HUES6 (cell line): ENCODE data around the gene MEF2A.
"Not testable (repeated sequence)": the region's sequence is repeated elsewhere in the genome, so short reads cannot be mapped to it uniquely, and the experiment has no call there.

Experiments
- H3K27ac ChIP-seq: 2 replicates; pipeline ENCODE4 v1.7.0; 2013; ENCODE audit warnings: low read depth, mild to moderate bottlenecking, low read length, inconsistent platforms
- H3K27me3 ChIP-seq: 2 replicates; pipeline ENCODE4 v1.6.1; 2013; ENCODE audit warnings: low read length; ENCODE audit not compliant: control insufficient read depth, insufficient read depth
- H3K36me3 ChIP-seq: 2 replicates; pipeline ENCODE4 v1.6.1; 2013; ENCODE audit warnings: low read length; ENCODE audit not compliant: control insufficient read depth, insufficient read depth
- H3K4me1 ChIP-seq: 2 replicates; pipeline ENCODE4 v1.6.1; 2013; ENCODE audit warnings: low read length; ENCODE audit not compliant: control insufficient read depth, insufficient read depth
- H3K4me3 ChIP-seq: 2 replicates; pipeline ENCODE4 v1.5.1; 2013; ENCODE audit warnings: low read depth, low read length
- H3K9ac ChIP-seq: one replicate; pipeline ENCODE4 v1.6.1; 2013; ENCODE audit warnings: mild to moderate bottlenecking, low read length
- H3K9me3 ChIP-seq: 2 replicates; pipeline ENCODE4 v1.6.1; 2013; ENCODE audit warnings: low read depth, low read length; ENCODE audit not compliant: control insufficient read depth, insufficient read depth

Gene MEF2A

DNA sequence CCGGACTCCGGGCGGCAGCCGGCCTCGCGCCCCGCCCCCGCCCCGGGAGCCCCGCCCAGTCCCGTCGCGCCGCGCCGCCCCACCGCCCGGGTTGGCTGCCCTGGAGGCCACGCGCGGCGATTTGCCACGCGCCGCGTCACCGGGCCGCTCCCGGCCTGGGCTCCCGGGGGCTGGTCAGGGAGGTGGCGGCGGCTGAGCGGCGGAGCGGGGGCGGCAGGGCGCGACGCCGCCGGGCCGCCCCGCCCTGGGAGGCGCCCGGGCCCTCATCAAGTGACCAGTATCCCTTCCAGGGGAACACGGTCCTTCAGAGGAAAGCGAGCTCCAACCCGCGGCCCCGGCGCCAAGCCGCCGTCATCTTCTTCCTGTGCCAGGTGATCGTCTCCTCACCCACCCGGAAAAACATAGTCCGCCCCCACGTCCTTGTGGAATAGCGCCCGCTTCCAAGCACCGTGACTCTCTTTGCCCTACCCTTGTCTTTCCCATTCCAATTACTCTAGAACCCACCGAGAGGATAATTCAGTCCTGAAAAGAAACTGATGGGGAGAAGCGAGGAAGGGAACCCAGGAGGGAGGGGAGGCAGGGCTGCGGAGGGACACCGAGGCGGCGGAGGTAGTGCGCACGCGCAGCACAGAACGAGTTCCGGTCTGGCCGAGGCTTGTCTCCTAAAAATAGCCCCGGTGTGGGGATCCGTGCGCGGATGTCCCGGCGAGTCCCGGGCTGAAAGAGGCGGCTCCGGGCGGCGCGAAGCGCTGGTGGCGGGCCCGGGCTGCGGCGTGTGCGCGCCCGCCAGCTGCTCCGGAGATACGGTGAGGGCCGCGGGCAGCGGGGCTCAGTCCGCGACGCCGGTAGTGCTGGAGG lies at the start of gene MEF2A:
TSS of gene MEF2A (plus strand) at position 686 of the 858 bp plus-strand sequence. CDS start 67,136 bp downstream, outside the sequence.
- Histone ChIP-seq H3K9me3 (no peaks in the 10 kb centered on the region), H3K9ac (peak within 1 kb of the TSS; percentile 90), H3K4me3 (peak within 1 kb of the TSS; percentile 81), H3K27ac (peak within 1 kb of the TSS; percentile 66; the same call in 1 of the 2 replicates), H3K36me3 (no peaks in the 10 kb centered on the region), H3K4me1 (peaks cover 38% of the 10 kb centered on the region), H3K27me3 (0 out of 2 replicates have a peak, but pooled peaks cover 4% of the 10 kb centered on the region)

DNA sequence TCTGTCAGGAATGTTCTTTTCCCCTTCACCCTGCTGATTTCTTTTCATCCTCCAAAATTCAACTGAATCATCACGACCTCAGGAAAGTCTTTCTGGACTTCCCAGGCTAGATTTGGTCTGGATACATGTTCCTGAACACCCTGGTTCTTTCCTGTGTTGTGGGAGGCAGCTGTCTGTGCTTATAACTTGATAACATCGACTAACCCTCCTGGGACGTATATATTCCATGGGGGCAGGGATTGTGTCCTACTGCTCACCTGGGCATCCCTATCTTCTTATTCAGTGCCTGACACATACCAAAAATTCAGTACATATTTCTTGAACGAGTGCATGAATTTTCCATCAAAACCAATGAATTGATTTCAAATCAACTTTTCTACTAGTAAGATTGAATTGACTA lies 47.6 kb upstream of the MEF2A start:
- H3K27ac ChIP-seq = no peak overlapping the region
- peaks cover 4% of the 10 kb centered on the region; the same call in 1 of the 2 replicates for H3K4me1 ChIP-seq
- no peak overlapping the region for H3K9ac ChIP-seq
- H3K27me3 ChIP-seq = no peaks in the 10 kb centered on the region
- no peaks in the 10 kb centered on the region for H3K36me3 ChIP-seq
- H3K9me3 ChIP-seq = no peaks in the 10 kb centered on the region
- H3K4me3 ChIP-seq = no peak overlapping the region

DNA sequence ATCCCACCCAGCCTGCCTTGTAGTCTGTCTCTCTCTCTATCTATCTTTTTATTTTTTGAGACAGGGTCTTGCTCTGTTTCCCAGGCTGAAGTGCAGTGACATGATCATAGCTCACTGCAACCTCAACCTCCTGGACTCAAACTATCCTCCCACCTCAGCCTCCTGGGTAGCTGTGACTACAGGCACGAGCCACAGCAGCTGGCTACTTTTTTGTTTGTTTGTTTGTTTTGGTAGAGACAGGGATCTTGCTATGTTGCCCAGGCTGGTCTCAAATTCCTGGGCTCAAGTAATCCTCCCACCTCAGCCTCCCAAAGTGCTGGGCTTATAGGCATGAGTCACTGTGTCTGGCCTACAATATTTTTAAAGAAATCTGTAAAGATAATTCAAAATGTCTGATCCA lies 46.4 kb upstream of the MEF2A start:
- H3K36me3 ChIP-seq, H3K27ac ChIP-seq, H3K9me3 ChIP-seq, H3K9ac ChIP-seq, H3K27me3 ChIP-seq, H3K4me3 ChIP-seq, H3K4me1 ChIP-seq: not testable (repeated sequence)

- Histone ChIP-seq H3K4me3 (no peak overlapping the region), H3K27me3 (no peaks in the 10 kb centered on the region), H3K4me1 (no peaks in the 10 kb centered on the region), H3K36me3 (no peaks in the 10 kb centered on the region), H3K9me3 (no peaks in the 10 kb centered on the region), H3K27ac (no peak overlapping the region), H3K9ac (no peak overlapping the region)
These were observed 43.5 kb upstream of the MEF2A start for GRCh38 chr15:99522288-99522687.

DNA sequence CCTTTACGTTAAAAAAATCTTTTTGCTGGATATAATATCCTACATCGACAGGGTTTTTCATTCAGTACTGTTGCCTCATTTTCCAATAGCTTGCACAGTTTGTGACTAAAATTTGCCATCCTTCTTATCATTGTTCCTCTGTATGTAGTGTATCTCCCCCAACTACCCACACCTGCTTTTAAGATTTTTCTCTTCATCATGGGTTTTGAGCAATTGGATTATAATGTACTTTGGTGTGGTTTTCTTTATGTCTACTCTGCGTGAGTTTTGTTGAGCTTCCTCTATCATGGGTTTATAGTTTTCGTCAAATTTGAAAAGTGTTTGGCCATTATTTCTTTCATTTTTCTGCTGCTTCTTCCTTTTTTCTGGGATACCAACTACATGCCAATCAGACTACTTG lies 39.6 kb upstream of the MEF2A start:
- Histone ChIP-seq H3K27me3 (no peaks in the 10 kb centered on the region), H3K36me3 (no peaks in the 10 kb centered on the region), H3K9me3 (no peaks in the 10 kb centered on the region), H3K4me1 (no peaks in the 10 kb centered on the region), H3K9ac (no peak overlapping the region), H3K27ac (no peak overlapping the region), H3K4me3 (no peak overlapping the region)

DNA sequence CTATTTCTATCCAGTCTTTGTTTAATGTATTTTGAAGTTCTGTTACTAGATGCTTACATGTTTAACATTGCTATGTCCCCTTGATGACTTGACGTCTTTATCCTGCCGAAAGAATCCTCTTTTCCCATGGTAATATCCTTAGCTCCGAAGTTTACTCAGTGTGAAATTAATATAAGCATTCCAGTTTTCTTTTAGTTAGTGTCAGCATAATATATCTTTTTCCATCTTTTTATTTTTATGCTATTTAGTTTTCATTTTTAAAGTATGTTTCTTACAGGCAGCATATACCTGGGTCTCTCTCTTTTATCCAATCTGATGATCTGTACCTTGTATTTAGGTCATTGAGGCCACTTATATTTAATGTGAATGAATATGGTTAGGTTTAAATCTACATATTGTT lies 39.1 kb upstream of the MEF2A start:
- Histone ChIP-seq H3K36me3 (no peaks in the 10 kb centered on the region), H3K9me3 (no peaks in the 10 kb centered on the region), H3K27me3 (no peaks in the 10 kb centered on the region), H3K9ac (no peak overlapping the region), H3K4me1 (no peaks in the 10 kb centered on the region), H3K4me3 (no peak overlapping the region), H3K27ac (no peak overlapping the region)

GRCh38 chr15:99536422-99537040 lies 29.3 kb upstream of the MEF2A start:
- Histone ChIP-seq H3K4me3 (no peak overlapping the region), H3K36me3 (no peaks in the 10 kb centered on the region), H3K27me3 (no peaks in the 10 kb centered on the region; the same call in 1 of the 2 replicates), H3K27ac (no peak overlapping the region), H3K4me1 (no peaks in the 10 kb centered on the region), H3K9ac (no peak overlapping the region), H3K9me3 (no peaks in the 10 kb centered on the region)

GRCh38 chr15:99537344-99537743 lies 28.4 kb upstream of the MEF2A start:
- Histone ChIP-seq H3K27me3 (no peaks in the 10 kb centered on the region; the same call in 1 of the 2 replicates), H3K4me3 (no peak overlapping the region), H3K4me1 (no peaks in the 10 kb centered on the region), H3K9me3 (no peaks in the 10 kb centered on the region), H3K9ac (no peak overlapping the region), H3K27ac (no peak overlapping the region), H3K36me3 (no peaks in the 10 kb centered on the region)

DNA sequence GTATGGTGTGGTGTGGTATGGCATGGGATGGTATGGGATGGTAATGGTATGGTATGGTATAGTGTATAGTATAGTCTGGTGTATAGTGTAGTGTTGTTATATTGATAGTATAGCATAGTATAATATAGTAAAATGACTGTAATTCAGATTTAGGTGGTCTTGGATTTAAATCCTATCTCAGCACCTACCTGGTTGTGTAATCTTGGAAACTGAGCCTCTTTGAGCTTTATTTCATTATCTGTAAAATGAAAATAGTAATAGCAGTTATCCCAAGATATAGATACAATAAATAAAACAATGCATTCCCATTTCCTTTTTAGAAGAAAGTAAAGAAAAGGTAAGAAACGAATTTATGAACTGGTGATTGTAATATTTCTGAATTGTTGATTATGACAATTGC lies 27.5 kb upstream of the MEF2A start:
- H3K36me3 ChIP-seq = no peaks in the 10 kb centered on the region
- H3K4me3 ChIP-seq = no peak overlapping the region
- H3K27ac ChIP-seq = no peak overlapping the region
- no peaks in the 10 kb centered on the region for H3K9me3 ChIP-seq
- no peak overlapping the region for H3K9ac ChIP-seq
- no peaks in the 10 kb centered on the region for H3K4me1 ChIP-seq
- no peaks in the 10 kb centered on the region; the same call in 1 of the 2 replicates for H3K27me3 ChIP-seq

DNA sequence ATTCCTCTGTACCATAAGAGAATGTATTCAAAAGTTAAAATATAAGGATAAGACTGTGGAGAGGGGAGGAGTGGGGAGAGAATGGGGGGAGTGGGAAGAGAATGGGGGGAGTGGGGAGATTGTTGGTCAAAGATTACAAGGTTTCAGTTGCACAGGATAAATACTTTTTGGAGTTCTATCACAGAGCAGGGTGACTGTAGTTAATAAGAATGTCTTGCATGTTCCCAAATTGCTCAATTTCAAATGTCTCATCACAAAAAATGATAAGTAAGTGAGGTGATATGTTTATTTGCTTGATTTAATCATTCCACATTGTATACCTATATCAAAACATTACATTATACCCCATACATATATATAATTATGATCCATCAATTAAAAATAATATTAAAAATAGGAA lies 23.0 kb upstream of the MEF2A start:
- no peaks in the 10 kb centered on the region for H3K36me3 ChIP-seq
- H3K27ac ChIP-seq = no peak overlapping the region
- no peaks in the 10 kb centered on the region for H3K9me3 ChIP-seq
- H3K4me3 ChIP-seq = no peak overlapping the region
- no peaks in the 10 kb centered on the region for H3K4me1 ChIP-seq
- no peak overlapping the region for H3K9ac ChIP-seq
- H3K27me3 ChIP-seq = no peaks in the 10 kb centered on the region; the same call in 1 of the 2 replicates

- no peaks in the 10 kb centered on the region for H3K27me3 ChIP-seq
- no peak overlapping the region for H3K27ac ChIP-seq
- H3K36me3 ChIP-seq = no peaks in the 10 kb centered on the region
- H3K4me3 ChIP-seq = no peak overlapping the region
- no peaks in the 10 kb centered on the region for H3K4me1 ChIP-seq
- no peak overlapping the region for H3K9ac ChIP-seq
- H3K9me3 ChIP-seq = no peaks in the 10 kb centered on the region
These were observed 20.2 kb upstream of the MEF2A start for GRCh38 chr15:99545605-99546004.
